Stimulated activated CD4-positive, alpha-beta T cell treated with anti-CD3 and anti-CD28 coated beads, Interleukin-1b, Interleukin-23, amount 100 ng/mL, for 4 hours (primary cell): Measurements from ENCODE around the gene ZBTB49.

Experiments used
- DNase-seq, 2 donors: peaks; one replicate each; pipeline ENCODE4 v3.0.0-alpha.2; 2020; ENCODE audit warnings: low read depth in 2 of 2

Gene ZBTB49

GRCh38 chr4:4358093-4358854 is 68.2 kb downstream of the ZBTB49 start:
- DNase-seq, result no peak

- no peak for DNase-seq
Measured at GRCh38 chr4:4361883-4362282, 71.8 kb downstream of the ZBTB49 start.

- no peak for DNase-seq
Measured at GRCh38 chr4:4362991-4363697, 73.1 kb downstream of the ZBTB49 start.

- no peak for DNase-seq
Measured at GRCh38 chr4:4364061-4364460, 74.0 kb downstream of the ZBTB49 start.

- DNase-seq, result no peak
Measured at GRCh38 chr4:4364486-4365208, 74.6 kb downstream of the ZBTB49 start.

- no peak for DNase-seq
Measured at GRCh38 chr4:4368809-4369580, 78.9 kb downstream of the ZBTB49 start.
